SU-DHL-6 (cell line): ENCODE measurements around the gene TMEM63B.

Source experiments
- EZH2phosphoT487 ChIP-seq: fragments of 200-600 bp; sonication (generic), shearing (Covaris generic); conservative IDR thresholded peaks from 2 replicates; pipeline ENCODE4 v1.6.1; 2018; ENCODE audit warnings: mild to moderate bottlenecking, antibody characterized with exemption, low read length, moderate library complexity, mixed read lengths
- TF ChIP-seq, protein P1 (sequence below): fragments of 200-600 bp; sonication (generic); IDR thresholded peaks from one replicate; pipeline ENCODE4 v1.5.1; 2017; ENCODE audit warnings: antibody characterized with exemption, mild to moderate bottlenecking, low read length, moderate library complexity; ENCODE audit not compliant: insufficient read depth, poor library complexity, severe bottlenecking

DNA sequence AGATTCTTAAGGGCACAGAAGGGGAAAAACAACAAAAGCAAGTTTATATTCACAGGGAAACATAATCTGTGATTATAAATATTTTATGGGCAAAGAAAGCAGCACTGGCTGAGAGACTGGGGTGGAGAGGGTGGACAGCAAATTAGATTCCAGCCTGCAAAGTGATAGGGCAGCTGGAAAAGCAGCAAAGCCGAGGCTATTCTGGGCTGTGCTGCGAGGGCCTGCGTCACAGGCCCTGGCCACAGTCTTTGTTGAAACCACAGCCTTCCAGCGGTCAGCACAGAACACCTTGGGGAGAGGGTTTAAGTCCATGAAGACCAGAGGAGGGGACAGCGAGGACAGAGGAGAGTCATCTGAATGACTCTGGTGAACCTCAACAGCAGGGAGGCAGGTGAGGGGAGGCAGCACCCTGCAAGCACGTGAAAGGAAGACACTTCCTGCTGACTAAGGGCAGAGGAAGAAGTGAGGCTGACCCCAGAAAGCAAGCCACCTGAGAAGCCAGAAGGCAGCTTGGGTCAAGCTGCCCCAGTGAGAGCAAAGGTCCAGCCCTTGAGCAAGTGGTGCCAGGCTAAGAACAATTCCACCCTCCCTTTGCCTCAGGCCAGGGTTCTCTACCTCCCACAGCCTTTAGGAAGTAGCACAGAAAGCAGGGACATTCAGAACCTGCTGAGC, 17.2 kb upstream of the TMEM63B start:
- TF ChIP-seq, protein P1, sequence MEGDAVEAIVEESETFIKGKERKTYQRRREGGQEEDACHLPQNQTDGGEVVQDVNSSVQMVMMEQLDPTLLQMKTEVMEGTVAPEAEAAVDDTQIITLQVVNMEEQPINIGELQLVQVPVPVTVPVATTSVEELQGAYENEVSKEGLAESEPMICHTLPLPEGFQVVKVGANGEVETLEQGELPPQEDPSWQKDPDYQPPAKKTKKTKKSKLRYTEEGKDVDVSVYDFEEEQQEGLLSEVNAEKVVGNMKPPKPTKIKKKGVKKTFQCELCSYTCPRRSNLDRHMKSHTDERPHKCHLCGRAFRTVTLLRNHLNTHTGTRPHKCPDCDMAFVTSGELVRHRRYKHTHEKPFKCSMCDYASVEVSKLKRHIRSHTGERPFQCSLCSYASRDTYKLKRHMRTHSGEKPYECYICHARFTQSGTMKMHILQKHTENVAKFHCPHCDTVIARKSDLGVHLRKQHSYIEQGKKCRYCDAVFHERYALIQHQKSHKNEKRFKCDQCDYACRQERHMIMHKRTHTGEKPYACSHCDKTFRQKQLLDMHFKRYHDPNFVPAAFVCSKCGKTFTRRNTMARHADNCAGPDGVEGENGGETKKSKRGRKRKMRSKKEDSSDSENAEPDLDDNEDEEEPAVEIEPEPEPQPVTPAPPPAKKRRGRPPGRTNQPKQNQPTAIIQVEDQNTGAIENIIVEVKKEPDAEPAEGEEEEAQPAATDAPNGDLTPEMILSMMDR = no peak
- no peak for TF ChIP-seq EZH2phosphoT487
